Erythroblast (primary cell): ENCODE measurements around the gene CD38.
"Not testable (repeated sequence)": the region's sequence is repeated elsewhere in the genome, so short reads cannot be mapped to it uniquely, and the experiment has no call there.

ENCODE experiments used
- DNase-seq, 2 experiments: peaks; one replicate each; lab custom pipeline; 2025; lab: John Stamatoyannopoulos, UW
- GATA1 ChIP-seq: IDR thresholded peaks from 2 replicates; pipeline ENCODE4 v1.6.1; 2011; ENCODE audit warnings: low read depth, mild to moderate bottlenecking, control low read depth, low read length, moderate library complexity
- POLR2A ChIP-seq: IDR thresholded peaks from 2 replicates; pipeline ENCODE4 v1.6.1; 2011; ENCODE audit warnings: mild to moderate bottlenecking, low read length

The CD38 gene

DNA sequence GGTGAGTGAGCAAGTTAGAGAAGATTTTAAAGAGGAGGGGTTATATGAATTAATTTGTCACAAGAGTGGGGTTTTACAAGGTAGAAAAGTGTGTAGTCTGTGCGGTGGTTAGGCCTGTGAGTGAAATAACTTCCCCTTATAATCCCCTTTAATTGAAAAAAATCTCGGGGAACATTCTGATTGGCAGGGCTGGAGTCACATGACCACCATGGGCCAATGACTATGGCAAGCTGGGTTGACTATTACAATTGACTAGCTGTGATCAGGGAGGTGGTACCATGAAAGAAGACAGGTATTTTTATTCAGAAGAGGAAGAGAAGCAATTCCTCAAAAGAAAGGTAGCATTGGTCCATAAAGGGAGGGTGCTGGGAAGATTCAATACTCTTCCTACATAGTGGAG is 27.0 kb upstream of the CD38 start:
- no peak for DNase-seq
- no peak for TF ChIP-seq GATA1
- TF ChIP-seq POLR2A, result no peak

DNA sequence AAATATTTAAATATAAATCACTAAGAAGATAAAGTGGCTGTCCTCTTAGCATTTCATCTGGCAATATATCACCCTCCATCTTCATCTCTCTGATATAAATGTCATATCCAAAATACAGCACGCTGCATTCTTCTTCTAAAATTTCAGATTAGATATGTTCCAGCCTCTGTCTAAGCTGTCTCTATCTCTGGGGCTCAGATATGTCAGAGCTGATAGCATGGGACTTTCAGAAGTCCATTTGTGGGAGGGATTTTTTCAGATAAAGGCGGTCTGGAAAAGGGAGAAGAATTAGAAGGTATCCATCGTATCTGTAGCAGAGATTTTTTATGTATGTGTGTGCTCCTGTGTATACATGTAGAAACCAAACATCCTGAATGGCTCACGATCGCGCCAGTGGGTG is 25.0 kb upstream of the CD38 start:
- no peak for TF ChIP-seq GATA1
- TF ChIP-seq POLR2A, result no peak
- DNase-seq, result no peak

DNA sequence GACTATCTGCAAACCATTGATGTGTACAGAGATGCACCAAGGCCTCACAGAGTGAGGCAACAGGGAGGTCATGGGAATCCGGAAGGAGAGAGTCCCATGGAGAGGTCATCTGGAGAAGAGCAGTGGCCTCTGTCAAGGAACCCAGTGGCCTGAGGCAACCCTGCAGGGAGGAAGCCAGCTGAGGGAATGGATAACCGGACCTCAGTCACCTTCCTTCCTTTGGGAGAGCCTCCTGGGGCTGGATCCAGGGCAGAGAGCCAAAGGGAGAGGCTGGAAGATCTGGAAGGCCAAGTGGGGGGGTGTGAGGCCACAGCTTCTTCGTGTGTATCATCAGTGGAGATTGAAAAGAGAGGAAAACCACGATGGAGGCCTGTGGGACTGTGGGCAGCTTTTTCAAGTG is 24.3 kb upstream of the CD38 start:
- no peak for DNase-seq
- TF ChIP-seq GATA1 (no peak), POLR2A (no peak)

DNA sequence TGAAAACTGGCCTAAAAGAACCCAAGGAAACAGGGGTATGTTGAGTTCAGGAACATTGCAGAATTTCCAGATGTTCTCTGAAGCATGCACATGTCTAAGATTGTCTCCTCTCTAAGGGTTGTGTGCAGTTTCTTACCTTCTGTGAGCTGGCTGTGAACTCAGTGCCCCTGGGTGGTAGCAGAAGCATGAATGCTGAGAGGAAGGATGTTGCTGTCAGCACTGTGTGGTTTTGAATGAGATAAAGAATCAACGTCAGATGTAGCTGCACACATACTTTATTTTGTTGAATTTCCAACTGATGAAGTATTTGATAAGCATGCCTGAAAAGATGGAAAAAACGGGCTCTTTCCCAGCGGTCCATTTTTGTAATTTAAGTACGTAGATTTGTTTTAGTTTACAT is 23.8 kb upstream of the CD38 start:
- no peak for TF ChIP-seq POLR2A
- TF ChIP-seq GATA1, result no peak
- no peak for DNase-seq

DNA sequence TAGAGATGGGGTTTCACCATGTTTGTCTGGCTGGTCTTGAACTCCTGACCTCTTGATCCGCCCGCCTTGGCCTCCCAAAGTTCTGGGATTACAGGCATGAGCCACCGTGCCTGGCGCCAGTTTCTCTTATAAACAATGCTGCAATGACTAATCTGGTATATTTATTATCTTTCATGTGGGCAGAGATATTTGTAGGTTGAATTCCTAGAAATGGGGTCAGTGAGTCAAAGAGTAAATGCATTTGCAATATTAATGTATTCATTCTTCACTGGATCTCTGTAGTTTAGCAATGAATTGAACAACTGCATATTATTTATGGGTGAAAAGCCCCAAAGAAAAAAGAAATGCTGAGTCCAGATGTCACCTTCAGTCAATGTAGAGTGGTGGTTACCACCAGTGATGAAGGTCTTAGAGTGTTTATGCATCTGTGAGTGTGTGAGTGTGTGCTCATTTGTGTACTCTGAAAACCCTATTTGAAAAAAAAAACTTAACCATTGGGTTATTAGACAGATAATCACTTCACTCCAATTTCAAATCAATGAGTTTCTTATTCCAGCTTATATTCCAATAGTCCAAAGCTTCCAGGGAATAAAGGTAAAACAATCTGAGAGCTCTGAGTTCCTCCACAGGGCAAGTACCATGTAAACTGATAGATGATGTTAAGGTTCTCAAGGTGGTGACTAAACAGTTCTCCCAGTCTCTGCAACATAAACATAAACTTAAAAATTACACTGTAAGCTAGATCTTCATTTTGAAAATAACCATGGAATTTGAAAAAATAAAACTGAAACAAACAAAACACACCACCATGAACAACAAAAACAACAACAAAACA is 22.6 kb upstream of the CD38 start:
- TF ChIP-seq GATA1 (no peak), POLR2A (no peak)
- no peak for DNase-seq

DNA sequence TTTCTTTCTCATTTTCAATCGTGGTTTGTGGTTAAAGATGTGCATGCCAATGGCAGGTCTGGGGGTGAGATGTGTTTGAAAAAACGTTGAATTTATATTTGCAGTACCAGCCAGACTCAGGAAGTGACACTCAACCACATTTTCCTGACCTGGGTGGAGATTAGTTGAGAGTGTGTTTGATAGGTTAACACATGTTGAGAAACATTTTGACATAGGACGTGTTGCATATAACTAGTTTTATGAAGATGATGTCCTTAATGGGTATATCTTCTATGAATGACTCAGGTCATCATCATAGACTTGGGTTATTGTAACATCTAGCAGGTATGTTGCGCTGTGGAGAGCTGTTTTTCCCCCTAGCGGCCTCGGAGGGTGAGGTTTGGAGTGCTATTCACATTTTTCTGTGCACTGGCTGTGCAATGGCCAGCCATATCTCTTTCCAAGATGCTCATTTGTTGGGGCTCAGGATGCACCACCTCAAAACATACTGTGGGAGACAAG is 21.7 kb upstream of the CD38 start:
- TF ChIP-seq POLR2A (no peak), GATA1 (no peak)
- no peak for DNase-seq

DNA sequence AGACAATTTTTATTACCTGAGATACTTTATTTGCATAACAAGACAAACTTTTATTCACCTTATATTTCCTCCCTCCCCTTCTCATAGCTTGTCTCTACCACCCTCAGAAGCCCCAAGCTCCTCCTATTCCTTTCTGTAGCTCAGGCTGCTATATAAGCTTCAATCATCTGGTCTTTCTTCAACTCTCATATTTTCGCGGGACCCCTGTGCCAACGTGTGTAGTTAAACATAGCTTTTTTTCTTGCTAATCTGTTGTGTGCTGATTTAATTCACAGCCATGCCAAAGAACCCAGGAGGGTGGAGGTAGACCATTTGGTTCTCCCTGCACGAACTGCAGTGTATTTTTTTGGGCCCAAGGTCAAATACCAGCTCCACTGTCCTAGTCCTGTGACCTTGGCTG is 21.1 kb upstream of the CD38 start:
- TF ChIP-seq GATA1 (no peak), POLR2A (no peak)
- DNase-seq, result no peak

DNA sequence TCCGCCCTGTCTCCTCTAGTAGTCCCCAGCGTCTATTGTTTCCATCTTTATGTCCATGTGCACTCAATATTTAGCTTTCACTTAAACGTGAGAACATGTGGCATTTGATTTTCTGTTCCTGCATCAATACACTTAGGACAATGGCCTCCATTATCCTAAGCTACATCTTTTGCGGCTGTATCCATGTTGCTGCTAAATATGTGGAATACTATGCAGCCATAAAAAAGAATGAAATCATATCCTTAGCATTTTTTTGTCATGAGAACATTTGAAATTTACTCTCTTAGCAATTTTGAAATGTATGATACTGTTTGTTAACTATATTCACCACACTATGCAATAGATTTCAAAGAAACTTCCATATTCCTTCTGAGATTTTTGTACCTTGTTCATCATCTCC is 19.8 kb upstream of the CD38 start:
- TF ChIP-seq POLR2A, result no peak
- no peak for TF ChIP-seq GATA1
- DNase-seq, result no peak

DNA sequence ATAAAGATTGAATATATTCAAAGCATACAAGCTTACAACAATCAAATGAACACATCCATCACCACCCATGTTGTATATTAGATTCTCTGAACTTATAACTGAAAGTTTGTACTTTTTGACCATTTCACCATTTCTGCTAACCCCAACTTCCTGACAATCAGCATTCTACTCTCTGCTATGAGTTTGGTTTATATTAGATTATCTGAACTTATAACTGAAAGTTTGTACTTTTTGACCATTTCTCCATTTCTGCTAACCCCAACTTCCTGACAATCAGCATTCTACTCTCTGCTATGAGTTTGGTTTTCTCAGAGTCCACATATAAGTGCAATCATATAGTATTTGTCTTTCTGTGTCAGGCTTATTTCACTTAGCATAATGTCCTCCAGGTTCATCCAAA is 15.7 kb upstream of the CD38 start:
- DNase-seq, result not testable (repeated sequence)

DNA sequence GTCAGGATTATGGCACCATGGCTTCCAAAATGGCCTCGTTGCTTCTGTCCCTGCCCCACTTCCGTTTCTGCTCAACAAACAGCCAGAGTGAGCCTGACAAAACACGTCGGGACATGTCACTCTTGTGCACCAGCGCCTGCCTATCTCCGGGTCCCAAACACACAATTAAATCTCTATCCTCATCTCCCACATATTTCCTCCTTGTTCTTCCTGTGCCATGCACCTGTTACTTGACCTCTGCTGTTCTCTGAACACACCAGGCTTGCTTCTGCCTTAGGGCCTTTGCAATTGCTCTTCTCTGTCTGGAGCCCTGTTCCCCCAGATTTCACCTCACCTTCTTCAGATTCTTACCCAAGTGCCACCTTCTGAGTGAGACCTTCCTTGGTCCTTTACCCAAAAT is 12.7 kb upstream of the CD38 start:
- TF ChIP-seq GATA1 (no peak), POLR2A (no peak)
- DNase-seq, result no peak

DNA sequence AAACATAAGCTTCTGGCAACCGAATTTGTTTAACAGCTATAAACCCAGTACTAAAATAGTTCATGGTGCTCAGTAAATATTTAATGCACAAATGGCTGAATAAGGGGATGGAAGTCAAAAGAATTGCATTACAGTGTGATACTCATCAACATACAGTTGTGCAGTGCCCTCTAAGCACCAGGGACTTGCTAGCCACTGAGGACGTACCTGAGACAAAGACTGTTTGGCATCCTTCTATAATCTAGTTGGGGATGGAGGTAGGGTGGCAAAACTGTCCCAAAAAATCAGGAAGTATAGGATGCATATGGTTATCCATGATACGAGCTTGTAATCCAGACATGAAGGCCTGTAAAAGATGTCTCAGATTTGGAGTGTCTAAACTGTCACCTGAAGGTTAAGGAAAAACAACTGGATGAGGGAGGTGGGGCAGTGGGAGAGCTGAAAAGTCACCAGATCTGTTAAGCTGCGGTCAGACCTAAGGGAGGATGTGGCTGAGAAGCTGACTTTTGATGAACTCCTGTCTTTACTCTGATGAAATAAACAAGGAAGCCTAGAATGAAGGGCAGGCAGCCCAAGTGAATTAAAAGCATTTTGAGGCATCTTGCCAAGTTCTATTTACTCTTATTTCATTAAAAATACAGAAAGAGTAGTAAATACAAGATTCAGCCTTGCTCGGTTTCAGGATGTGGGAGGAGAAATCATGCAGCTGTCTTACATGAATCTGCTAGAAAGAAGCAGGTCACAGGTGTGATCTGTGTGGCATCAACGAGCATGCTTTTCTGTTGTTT is 12.0 kb upstream of the CD38 start:
- no peak for DNase-seq
- TF ChIP-seq GATA1 (no peak), POLR2A (no peak)

DNA sequence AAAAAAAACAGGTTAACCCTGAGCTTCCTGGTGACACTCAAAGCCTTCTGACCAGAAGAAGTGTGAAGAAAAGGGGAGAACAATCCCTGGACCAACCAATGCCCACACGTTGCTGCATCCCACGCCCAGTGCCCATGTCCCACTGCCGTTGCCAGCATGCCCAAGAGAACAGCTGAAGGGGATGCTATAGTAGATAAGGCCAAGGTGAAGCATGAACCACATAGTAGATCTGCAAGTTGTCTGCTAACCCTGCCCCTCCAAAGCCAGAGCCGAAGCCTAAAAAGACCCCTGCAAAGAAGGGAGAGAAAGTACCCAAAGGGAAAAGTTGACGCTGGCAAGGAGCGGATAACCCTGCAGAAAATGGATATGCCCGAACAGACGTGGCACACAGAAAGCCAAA is 11.3 kb upstream of the CD38 start:
- no peak for DNase-seq
- TF ChIP-seq GATA1 (no peak), POLR2A (no peak)

DNA sequence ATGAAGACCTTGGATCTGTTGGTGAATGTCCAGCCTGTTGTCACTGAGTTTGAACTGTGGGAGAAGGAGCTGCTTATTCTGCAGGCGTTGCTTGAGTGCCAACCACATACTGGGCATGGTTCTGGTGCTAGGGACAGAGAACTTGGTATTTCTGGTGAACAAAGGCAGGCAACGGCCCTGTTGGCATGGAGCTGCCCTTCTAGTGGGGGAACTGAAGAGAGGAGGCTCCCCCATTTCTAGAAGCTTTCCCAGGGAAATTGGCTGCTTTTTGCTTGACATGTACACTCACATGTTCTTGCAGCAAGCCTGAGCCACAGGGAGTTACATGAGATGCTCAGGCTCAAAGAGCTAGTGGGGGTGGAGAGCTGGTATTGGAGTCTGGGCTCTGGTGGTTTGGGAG is 8.9 kb upstream of the CD38 start:
- no peak for TF ChIP-seq POLR2A
- no peak for TF ChIP-seq GATA1
- DNase-seq, result no peak

DNA sequence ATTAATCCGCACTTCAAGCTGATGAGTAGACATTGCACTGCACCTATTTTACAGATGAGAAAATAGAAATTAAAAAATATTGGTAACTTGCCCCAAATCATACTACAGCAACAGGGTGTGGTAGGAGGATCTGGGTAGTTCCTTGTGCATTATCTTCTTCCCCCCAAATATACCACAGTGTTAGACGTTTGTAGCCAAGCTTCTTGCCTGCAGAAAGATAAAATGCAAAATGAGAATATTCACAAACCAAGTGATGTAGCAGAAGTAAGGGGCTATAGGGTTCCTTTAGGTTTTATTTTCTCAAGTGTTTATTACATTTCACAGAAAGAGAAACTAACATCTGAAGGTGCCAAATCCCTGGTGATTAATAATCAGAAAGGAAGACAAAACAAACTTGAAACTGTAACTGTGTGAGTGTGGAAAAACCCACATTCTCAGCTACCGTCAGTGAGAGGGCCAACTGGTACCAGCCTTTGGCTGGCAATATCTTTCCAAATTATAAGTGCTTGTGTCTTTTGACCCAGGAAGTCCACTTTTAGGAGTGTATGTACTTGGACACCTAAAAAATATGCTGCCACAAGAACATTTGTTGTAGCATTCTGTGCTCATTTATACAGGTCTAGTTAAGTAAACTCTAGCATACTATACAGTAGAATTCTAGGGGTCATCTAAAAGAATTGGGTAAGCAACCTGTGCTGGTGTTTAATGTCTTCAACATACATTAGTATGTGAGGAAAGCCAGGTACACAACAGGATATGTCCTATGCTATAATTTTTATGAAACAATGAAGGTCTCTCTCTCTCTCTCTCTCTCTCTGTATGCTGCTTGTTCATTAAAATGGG is 6.7 kb upstream of the CD38 start:
- no peak for DNase-seq
- TF ChIP-seq GATA1 (no peak), POLR2A (no peak)
